ENCODE data around the gene SPATS2.
A peak's percentile ranks its signal among the peaks of the same experiment; 100 is the strongest.

- no peak for TF ChIP-seq POLR2A (IDR thresholded peaks at IDR 0.05; ENCODE audit: low read depth, low read length)
- no peak for TF ChIP-seq FOS (IDR thresholded peaks at IDR 0.05; ENCODE audit: borderline replicate concordance, insufficient read depth, low read length)
- no peak for TF ChIP-seq POLR2AphosphoS5 (IDR thresholded peaks at IDR 0.05; ENCODE audit: insufficient read depth, low read depth, low read length)
- TF ChIP-seq CTCF (IDR thresholded peaks at IDR 0.05; ENCODE audit: extremely low read depth in 1 of 2, insufficient read depth in 1 of 2, low read depth in 1 of 2, low read length in 2 of 2) = no peak
- TF ChIP-seq MYC (IDR thresholded peaks at IDR 0.05; ENCODE audit: low read depth, low read length) = no peak
- TF ChIP-seq EZH2 (IDR thresholded peaks at IDR 0.05; ENCODE audit: borderline replicate concordance, low read depth, low read length, severe bottlenecking) = peak; percentile 100
- no peak for TF ChIP-seq JUN (IDR thresholded peaks at IDR 0.05; ENCODE audit: borderline replicate concordance, insufficient read depth, insufficient read length, low read depth)
- no peak for TF ChIP-seq GATA2 (IDR thresholded peaks at IDR 0.05; ENCODE audit: insufficient read depth, insufficient read length, low read depth, low read length)
- no peak for TF ChIP-seq MAX (IDR thresholded peaks at IDR 0.05; ENCODE audit: insufficient read depth, insufficient read length)
These were observed 31.2 kb upstream of the SPATS2 start for GRCh38 chr12:49335955-49336644.

All from endothelial cell of umbilical vein (primary cell).